Heart right ventricle (tissue), 16 donors: ENCODE data around the gene TBCA. TPM values are rescaled to one million over a fixed set of nuclear protein-coding genes. Genes with fewer than 3 reads are reported as not detected.

Experiments
- ATAC-seq, 8 donors: fragments of 200-7000 bp; cut with Tn5 transposase; one replicate each; pipeline ENCODE4 v1.9.1; 2020; ENCODE audit warnings: mild to moderate bottlenecking in 8 of 8, moderate library complexity in 8 of 8, moderate number of reproducible peaks in 1 of 8
- DNase-seq, 2 donors: peaks; one replicate each; pipeline ENCODE4 v3.0.0-alpha.2; 2020
- H3K27ac ChIP-seq, 10 donors: fragments of 200-600 bp; sonication (generic) in 2 of 10; one replicate each; pipeline versions ENCODE4 v1.5.0 to v1.8.0; 2020 to 2022; ENCODE audit warnings: mild to moderate bottlenecking in 3 of 10
- H3K27me3 ChIP-seq, 7 donors: fragments of 200-600 bp; one replicate each; pipeline ENCODE4 v1.8.0; 2021 to 2022; ENCODE audit warnings: mild to moderate bottlenecking in 2 of 7
- H3K36me3 ChIP-seq, 9 donors: fragments of 200-600 bp; sonication (generic) in 1 of 9; one replicate each; pipeline versions ENCODE4 v1.5.0 to v1.8.0; 2020 to 2022; ENCODE audit warnings: mild to moderate bottlenecking in 2 of 9
- H3K4me1 ChIP-seq, 9 donors: fragments of 200-600 bp; sonication (generic) in 1 of 9; one replicate each; pipeline versions ENCODE4 v1.5.0 to v1.8.0; 2020 to 2022; ENCODE audit warnings: mild to moderate bottlenecking in 4 of 9
- H3K4me3 ChIP-seq, 10 donors: fragments of 200-600 bp; sonication (generic) in 2 of 10; one replicate each; pipeline versions ENCODE4 v1.5.0 to v1.8.0; 2020 to 2022; ENCODE audit warnings: mild to moderate bottlenecking in 7 of 10, moderate library complexity in 2 of 10
- H3K9me3 ChIP-seq, 11 donors: fragments of 200-600 bp in 10 of 11; sonication (generic) in 2 of 11; one replicate each; pipeline versions ENCODE4 v1.5.0 to v1.8.0; 2013 to 2022; ENCODE audit warnings: mild to moderate bottlenecking in 2 of 11, control low read depth in 1 of 11, moderate library complexity in 1 of 11
- WGBS, 2 donors: extraction: QIAGEN DNeasy Blood & Tissue Kit; methylation state at CpG; one replicate each; pipeline ENCODE4 v1.1.7; 2013; ENCODE audit warnings: inconsistent platforms in 1 of 2; 5-methylcytosine and 5-hydroxymethylcytosine counted together
- intact Hi-C, 10 donors: fragments of 100-400 bp; cut with DNase I; formaldehyde crosslinking; loops; one replicate each; pipeline versions ENCODE4 v1.11.1 to v1.14.2; 2022
- polyA plus RNA-seq, 2 donors: library from polyadenylated mRNA; stranded (reverse); fragments of 200-250 nt; gene quantifications; one replicate each; pipeline ENCODE4 v1.2.3, GENCODE V29; 2013
- total RNA-seq, 10 donors: library from RNA; stranded (reverse); fragmentation: NEBNext Ultra II Directional in 3 of 10; extraction: Animal tissue kit (Norgen Biotek cat#: 25700) in 3 of 10; gene quantifications; one replicate each; pipeline versions ENCODE4 v1.2.1 to v1.2.4, GENCODE V29; 2021 to 2023
- TF ChIP-seq, protein P1 (sequence below), 9 donors: fragments of 200-600 bp; sonication (generic) in 2 of 9; IDR thresholded peaks; one replicate each; pipeline versions ENCODE4 v1.5.0 to v1.8.0; 2021 to 2022; ENCODE audit warnings: antibody characterized with exemption in 9 of 9, mild to moderate bottlenecking in 5 of 9, moderate library complexity in 1 of 9
- donor health status: Arrhythmogenic right ventricular cardiomyopathy.
- donor health status: ischemic (EF 13 %, LVEDD 7.1; RV severe dilation, severe dysfunction).
- donor health status: healthy with polysubstance abuse.
- donor health status: DM: no; HTN: yes; CAD: no.
- donor health status: DM: no; HTN: no; CAD: no.
- donor health status: ischemic (EF 25% LVEDD 6.9; RV normal size, moderate dysfunction).
- donor health status: ischemic (EF 25% LVEDD 5.7; RV mildly dilated, moderate dysfunction).
- donor health status: healthy.
- donor health status: DM: yes; HTN: yes; CAD: no.
- donor health status: Ischemic cardiomyopathy.
- donor health status: ischemic (EF 35%, LVEDD 5.7; RV mildly dilated, moderate dysfunction).
- donor health status: nonischemic (EF 11% LVEDD 7.7; RV severe dilation, severe dysfunction).
- donor health status: DM: yes; HTN: yes; CAD: no.
- donor health status: PGD.
- donor health status: ischemic (EF 29% LVEDD 5.4; RV normal size, mild dysfunction).
- donor health status: nonischemic (EF 23%, LVEDD 6.1; RV moderate dilation, normal function).

TBCA gene
- total and polyA plus RNA-seq, 12 donors: 66.6 to 171 (median 147) TPM

DNA sequence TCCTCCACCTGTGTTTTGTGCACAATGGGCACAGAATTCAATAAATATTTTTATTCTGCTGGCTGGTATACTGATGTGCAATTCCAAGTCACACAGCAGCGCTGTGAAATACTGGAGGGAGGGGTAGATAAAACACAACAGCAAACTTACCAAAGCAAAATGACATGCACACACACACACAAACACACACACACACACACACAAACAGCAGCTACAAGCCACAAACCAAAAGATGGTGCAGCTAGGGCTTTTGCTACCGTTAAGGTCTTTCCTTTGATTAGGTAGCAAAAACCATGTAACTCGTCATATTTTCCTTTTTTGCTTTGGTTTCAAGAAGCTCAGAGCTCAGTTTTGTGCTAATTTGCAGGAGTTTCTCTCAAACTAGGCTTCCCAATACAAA lies 1.8 kb upstream of the TBCA start:
- Histone ChIP-seq H3K4me1 (peaks cover 0 to 30% (median 24%) of the 10 kb centered on the region in 9 donors), H3K27ac (no peak overlapping the region), H3K4me3 (no peak overlapping the region), H3K9me3 (no peaks in the 10 kb centered on the region), H3K27me3 (no peaks in the 10 kb centered on the region), H3K36me3 (peaks cover 0 to 8% (median 0%) of the 10 kb centered on the region in 9 donors)
- no peak for DNase-seq
- no peak for ATAC-seq
- TF ChIP-seq, protein P1, sequence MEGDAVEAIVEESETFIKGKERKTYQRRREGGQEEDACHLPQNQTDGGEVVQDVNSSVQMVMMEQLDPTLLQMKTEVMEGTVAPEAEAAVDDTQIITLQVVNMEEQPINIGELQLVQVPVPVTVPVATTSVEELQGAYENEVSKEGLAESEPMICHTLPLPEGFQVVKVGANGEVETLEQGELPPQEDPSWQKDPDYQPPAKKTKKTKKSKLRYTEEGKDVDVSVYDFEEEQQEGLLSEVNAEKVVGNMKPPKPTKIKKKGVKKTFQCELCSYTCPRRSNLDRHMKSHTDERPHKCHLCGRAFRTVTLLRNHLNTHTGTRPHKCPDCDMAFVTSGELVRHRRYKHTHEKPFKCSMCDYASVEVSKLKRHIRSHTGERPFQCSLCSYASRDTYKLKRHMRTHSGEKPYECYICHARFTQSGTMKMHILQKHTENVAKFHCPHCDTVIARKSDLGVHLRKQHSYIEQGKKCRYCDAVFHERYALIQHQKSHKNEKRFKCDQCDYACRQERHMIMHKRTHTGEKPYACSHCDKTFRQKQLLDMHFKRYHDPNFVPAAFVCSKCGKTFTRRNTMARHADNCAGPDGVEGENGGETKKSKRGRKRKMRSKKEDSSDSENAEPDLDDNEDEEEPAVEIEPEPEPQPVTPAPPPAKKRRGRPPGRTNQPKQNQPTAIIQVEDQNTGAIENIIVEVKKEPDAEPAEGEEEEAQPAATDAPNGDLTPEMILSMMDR (IDR thresholded peaks at IDR 0.05): no peak
- intact Hi-C loops: no loop called here
- 89 to 95% methylated on average over 3 of the region's 3 CpGs for WGBS, 2 donors

- Histone ChIP-seq H3K27ac (no peak overlapping the region), H3K4me3 (no peak overlapping the region), H3K27me3 (no peaks in the 10 kb centered on the region), H3K36me3 (peaks cover 0 to 8% (median 0%) of the 10 kb centered on the region in 9 donors), H3K9me3 (no peaks in the 10 kb centered on the region), H3K4me1 (peaks cover 0 to 35% (median 30%) of the 10 kb centered on the region in 9 donors)
- ATAC-seq (no peak), DNase-seq (no peak)
- intact Hi-C loops: no loop called here
- 81 to 88% methylated on average over 11 of the region's 11 CpGs for WGBS, 2 donors
- TF ChIP-seq, protein P1 (IDR thresholded peaks at IDR 0.05): no peak
Observed at GRCh38 chr5:77777281-77777892, 1.2 kb upstream of the TBCA start.

- Histone ChIP-seq H3K4me3 (peak overlapping the region; percentile 25 to 90 (median 77)), H3K4me1 (peaks cover 0 to 41% (median 37%) of the 10 kb centered on the region in 9 donors), H3K9me3 (no peaks in the 10 kb centered on the region), H3K36me3 (peaks cover 0 to 8% (median 0%) of the 10 kb centered on the region in 9 donors), H3K27me3 (no peaks in the 10 kb centered on the region), H3K27ac (peak overlapping the region in 9 of 10 donors; percentile 77 to 98 (median 92))
- no peak for DNase-seq
- intact Hi-C loops: no loop called here
- ATAC-seq: no peak
- WGBS, 2 donors: 22 to 29% methylated on average over 14 of the region's 14 CpGs
- TF ChIP-seq, protein P1 (IDR thresholded peaks at IDR 0.05): no peak
Observed at GRCh38 chr5:77776554-77777206, 541 bp upstream of the TBCA start.

GRCh38 chr5:77774981-77775789 lies 954 bp downstream of the TBCA start:
- peaks cover 3 to 56% (median 49%) of the 10 kb centered on the region in 9 donors for H3K4me1 ChIP-seq
- WGBS, 2 donors: 9 to 13% methylated on average over 13 of the region's 13 CpGs
- H3K27ac ChIP-seq: peak overlapping the region; percentile 77 to 98 (median 92)
- peak overlapping the region; percentile 25 to 90 (median 77) for H3K4me3 ChIP-seq
- no peaks in the 10 kb centered on the region for H3K27me3 ChIP-seq
- ATAC-seq: peak in 3 of 8 donors; percentile 1 to 36 (median 16)
- intact Hi-C loops: loop anchor here in 1 of 10 donors (5.0 kb wide), 1 partner anchor 68 kb away; no protein-coding TSS in a partner anchor
- TF ChIP-seq, protein P1 (IDR thresholded peaks at IDR 0.05): no peak
- no peaks in the 10 kb centered on the region for H3K9me3 ChIP-seq
- DNase-seq: peak in 1 of 2 donors; percentile 48
- peaks cover 0 to 16% (median 0%) of the 10 kb centered on the region in 9 donors for H3K36me3 ChIP-seq
